NCI-H2107 (cell line): ENCODE data around the gene RALGDS.

Source experiments
- DNase-seq: peaks from one replicate; lab custom pipeline; 2025; lab: John Stamatoyannopoulos, UW

The RALGDS gene

DNA sequence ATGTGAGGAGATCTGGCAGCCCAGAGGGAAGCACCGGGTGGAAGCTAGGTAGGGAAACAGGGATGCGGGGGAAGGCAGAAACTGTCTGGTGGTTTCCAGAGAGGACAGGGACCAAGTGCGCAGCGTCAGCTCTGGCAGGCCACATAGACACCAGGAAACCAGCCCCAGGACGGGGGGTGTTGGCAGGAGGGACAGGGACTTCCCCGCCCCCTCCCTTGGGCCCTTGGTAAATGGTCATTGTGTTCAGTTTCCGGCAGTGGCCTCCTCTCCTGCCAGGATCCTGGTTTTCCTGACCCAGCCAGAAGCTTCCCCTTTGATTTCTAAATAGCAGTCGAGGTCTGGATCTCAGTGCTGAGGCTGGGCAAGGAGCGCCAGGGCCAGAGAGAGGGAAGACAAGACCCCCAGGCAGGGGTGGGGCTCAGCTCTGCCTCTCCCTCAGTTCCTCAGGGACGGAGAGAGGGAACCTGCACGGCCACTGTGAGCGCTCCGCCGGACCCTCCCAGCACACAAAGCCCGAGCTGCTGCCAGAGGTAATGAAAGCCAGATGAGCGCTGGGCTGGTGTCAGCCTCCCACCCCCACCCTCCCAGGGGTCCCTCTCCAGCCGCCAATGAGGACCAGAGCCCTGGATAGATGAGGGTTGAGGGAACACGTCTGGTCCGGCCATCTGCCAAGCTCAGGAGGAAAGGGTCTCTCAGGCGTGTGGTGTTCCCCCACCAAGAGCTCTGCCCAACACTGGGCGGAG lies 1.8 kb downstream of the RALGDS start:
- DNase-seq: no peak

DNA sequence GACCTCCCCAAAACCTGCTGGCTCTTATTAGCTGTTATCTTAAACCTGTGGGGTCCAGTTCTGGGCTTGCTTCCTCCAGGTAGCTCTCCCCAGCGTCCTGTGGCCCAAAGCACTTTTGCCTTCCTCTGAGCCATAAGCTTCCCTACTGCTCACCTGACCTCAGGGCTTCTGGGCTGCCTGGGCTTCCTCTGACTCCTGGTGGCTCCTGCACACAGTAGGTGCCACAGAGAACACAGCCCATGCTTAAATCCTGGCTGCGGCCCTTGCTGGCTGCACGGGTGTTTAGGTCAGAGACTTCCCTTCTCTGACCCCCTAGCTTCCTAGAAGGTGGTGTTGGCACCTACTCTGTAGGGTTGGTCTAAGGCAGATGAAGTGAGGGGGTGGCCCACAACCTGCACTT lies 2.5 kb downstream of the RALGDS start:
- no peak for DNase-seq

DNA sequence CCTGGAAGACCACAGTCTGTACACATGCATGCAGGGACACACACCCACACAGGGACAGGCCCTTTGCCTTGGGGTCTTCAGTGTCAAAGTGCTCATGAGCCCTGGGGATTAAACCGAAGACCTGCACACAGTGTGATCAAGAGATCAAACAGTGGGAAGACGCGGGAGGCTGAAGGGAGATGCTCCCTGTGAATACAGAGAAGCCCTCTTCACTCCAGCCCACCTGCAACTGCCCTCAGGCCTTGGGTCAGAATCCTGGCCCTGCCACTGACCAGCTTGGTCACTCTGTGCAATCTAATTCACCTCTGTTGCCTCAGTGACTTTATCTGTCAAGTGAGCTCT lies 2.9 kb downstream of the RALGDS start:
- DNase-seq: no peak

DNA sequence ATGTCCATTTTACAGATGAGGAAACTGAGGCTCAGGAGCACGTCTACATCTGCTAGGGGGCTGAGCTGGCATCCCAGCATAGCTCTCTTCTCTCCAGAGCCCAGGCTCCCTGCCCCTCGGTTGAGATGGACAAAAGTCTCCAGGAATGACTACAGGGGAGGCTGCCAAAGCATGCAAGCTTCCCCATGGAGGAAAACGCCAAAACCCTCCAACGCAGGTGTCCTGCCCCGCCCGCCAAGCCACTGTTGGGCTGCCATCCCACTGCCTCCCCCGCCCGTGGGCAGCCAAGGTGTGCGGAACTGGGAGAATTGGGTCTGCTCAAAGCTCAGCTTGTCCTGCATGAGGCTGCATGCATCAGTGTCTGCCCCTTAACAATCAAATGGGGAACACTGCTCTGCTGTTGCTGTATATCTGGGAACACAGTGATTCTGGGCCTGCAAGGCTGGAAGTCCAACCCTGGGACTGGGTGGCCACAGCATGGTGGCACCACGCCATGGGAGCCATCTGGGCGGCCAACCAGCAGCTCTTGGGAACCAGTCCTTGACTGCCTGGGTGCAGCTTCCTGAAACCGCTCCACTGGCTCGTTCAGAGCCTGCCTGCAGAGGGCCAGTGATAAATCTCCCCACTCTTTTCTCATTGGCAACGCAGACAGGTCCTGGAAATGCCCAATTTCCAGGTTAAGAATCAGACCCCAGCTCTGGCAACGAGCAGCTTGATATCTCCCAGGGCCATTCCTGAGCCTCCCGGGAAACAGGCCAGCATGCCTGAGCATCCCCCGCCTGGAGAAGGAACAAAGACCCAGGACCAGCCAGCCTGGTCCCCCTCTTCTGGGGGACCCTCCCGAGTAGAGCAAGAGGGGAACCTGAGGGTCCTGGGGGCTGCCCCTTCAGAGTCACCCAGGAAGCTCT lies 3.5 kb downstream of the RALGDS start:
- DNase-seq: no peak

DNA sequence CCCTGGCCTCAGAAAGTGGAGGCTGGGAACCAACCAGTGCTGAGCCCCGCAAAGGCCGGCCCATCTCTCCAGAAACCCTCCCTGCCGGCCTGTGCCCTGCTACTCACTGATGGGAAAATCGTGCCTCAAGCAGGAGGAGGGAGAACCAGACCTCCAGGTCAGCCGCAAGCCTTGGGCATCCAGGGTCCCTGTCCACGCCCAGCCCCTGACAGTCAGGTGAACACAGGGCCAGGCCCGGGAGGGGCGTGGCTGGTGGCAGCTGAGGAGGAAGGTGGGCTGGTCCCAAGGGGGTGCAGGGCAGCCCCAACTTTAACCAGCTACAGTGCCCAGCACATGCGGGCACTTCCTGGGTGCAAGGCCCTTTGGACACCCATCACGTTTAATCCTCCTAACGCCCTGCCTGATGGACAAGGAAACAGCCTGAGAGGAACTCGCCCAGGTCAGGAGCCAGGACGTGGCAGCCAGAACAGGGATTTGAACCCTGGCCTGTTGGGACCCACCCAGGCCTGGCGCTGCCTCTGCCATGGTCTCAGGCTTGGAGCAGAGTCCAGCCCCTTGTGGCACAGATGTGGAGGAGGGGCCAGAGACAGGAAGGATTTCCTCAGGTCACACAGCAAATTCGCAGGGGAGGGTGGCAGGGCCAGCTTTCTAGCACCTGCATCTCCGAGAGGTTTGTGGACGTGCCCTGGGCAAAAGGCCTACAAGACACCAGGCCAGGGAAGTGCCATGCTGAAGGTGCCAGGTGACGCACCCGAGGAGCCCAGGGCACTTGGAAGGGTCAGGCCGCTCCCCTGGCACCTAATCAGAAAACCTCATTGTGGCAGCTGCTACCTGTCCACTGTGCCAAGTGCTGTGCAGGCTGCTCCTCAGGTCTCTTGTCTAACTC lies 4.5 kb downstream of the RALGDS start:
- DNase-seq: no peak

DNA sequence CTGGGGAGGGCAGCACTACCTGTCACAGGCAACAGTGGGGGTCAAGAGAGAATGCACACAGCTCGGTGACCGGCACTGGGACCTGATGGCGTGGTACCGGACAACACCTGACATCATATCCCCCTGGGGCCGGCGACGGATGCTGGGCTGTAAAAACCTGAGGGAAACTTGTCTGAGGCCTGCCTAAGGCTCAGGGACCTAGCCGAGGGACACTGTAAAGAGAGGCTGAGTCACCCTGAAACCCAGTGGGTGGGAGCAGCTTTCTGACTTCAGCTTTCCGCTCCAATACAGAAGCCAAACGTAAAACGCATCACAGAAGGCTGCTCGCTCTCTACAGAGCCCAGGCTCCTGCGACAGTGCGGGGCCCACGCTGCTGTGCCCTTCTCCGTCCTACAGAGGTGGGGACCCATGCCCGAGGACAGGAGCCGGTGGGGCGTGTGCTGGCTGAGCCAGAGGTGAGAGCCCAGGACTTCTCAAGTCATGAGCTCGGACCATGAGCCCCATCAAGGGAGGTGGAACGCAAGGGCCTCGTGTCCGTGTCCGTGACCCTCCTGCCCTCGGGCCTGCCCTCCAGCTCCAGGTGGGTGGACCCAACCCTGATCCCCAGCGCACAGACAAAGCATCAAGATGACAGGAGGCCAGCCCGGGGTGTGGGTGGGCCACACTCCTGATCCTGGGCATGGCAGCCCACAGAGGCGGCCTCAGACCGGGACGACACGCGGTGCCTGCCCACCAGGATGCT lies 5.3 kb downstream of the RALGDS start:
- no peak for DNase-seq

DNA sequence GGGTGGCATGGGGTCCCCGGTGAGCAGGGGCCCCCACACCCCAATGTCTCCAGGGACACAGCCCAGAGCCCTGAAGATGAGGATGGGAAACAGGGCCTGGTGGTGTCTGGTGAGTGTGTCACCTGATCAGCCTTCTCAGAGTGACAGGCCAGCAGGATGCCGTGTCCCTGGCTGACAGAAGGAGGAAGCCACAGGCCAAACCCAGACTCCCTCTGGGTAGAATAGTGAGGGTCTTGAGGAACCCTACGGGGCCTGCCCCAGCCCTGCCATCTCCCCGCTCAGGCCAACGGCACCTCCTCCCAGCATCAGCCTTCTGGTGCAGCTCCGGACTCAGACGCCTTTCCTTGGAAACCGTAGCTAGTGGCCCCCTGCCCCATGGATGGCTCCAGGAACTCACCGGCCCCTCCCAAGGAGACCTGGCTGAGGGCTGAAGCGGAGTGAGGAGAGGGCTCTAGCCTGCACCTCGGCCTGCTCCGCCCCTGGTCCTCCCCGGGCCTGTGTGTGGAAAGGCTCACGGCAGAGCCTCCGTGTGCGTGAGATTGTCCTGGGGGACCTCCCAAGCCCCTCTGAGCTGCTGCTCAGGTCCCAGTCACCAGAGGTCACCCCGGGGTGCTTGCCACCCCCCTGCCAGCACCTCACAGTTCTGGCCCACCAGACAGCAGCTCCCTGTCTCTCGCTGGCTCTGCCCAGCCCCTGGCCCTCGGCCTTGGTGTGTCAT lies 6.0 kb downstream of the RALGDS start:
- DNase-seq: no peak

DNA sequence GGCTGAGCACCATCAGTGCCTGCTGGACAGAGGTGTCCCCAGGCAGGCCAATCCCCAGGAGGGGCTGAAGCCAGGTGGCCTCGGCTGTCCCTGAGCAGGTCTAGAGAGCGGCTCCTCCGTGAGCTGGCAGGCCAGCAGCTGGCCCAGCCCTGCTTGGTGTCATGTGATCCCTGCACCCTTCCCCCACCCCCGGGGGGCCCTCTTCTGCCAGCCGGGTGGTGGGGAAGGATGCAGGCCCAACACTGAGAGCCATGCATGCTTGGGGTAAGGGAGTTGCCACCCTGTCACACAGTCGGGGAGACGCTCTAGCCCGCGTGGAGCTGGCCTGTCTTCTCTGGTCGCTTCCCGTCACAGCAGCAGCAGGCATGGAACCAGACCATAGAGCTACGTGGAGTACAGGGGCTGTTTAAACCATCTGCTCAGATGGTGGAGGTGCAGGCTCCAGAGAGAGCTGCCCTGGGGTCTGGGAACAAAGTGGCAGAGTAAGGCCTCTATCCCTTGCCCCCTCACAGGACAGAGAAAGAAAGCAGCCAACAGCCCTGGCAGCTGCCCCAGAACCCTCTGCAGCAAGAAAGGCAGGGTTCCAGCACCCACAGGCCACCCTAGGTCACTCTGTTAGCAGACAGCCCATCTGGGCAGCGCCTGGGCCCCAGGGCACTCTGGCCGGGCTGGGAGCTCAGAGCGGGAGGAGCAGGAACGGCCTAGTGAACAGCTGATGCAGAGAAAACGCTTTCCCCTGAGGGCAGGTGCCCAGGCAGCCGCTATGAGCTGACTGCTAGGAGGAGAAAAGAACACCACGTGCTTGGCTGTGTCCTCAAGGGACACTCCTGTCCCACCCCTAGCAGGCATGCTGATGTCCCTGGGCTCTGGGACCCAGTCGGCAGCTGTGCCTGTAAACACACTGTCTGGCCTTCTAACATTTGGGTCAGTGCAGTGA lies 6.8 kb downstream of the RALGDS start:
- no peak for DNase-seq

DNA sequence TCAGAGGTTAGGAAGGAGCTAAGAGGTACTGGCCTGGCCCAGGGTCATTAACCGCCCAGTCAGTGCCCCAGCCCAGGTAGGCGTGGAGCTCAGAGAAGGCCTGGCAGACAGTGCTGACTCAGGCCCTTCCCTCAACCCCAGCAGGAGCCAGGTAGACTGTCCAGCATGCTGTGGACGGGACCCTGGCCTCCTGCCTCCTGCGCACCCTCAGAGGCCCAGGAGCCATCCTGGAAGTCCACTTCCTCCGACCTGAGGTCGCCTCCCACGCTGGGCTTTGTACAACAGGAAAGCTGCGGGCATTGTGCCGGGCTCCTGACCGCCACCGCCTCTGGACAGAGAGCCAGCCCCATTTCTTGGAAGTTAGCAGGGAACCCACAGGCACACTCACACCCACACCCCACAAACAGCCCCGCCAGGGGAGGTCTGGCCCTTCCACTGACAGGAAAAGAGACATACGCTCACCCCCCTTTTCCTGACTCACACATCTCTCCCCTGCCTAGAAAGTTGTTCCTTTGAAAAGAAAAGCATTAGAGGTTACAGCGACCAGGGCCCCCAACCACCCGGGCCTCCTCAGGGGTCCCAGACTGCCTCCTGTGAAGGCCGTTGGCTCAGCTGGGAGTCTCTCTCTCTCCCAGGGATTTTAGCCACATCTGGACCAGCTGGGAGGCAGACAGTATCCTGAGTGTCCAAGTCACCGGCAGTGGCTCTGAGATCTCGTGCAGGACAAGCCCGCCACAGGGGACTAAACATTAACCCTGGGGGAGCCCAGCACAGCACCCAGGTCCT lies 7.7 kb downstream of the RALGDS start:
- no peak for DNase-seq

DNA sequence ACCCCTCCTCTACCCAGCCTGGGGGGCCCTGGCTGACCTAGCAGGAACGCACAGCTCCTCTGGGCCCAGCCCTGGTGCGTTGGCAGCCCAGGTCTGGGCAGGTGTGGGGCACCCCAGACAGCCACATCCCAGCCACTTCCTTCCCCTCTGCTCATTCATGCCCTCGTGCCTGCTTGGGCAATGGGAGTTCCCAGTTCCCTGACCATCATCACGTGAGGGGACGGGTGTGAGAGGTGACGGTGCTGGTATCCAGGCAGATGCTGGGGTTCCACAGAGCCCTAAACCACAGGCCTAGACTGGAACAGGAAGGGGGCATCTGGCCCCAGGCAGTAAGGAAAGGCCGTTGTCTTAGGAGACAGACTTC lies 8.4 kb downstream of the RALGDS start:
- no peak for DNase-seq

DNA sequence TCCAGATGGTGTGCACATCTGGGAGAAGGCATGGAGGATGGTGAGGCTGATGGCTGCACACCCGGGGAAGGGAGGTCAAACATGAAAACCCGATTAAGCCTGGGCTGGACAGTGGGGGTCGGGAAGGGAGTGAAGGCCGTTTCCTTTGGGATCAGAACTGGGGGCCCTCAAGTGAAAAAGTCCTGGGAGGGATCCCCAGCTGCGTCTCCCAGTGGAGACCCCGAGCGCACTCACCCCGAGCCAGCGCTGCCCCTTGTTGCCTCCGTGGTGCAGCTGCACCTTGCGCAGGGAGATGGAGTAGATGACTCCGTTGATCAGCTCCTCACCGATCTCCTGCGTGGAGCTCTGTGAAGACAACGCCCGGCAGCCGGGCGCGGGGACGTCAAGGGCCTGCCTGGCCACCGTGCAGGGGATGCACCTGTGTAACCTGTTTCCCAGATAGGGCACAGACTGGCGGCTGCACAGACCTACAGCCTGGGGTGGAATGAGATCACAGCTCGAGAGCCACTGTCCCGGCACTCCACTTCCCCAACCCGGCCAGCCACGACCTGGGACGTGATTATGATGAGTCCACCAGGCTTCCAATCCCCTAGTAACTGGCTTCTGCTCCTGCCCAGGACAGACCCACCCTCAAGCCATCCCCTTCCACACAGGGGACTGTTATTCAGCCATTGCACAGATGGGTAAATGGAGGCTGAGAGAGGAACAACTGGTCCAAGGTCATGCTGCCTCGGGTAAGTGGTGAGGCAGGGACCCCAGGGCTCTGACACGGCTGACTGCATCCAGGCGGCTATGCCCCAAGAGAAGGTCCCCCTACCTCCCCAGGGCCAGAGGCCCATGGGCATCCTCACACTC lies 9.0 kb downstream of the RALGDS start:
- DNase-seq: no peak

DNA sequence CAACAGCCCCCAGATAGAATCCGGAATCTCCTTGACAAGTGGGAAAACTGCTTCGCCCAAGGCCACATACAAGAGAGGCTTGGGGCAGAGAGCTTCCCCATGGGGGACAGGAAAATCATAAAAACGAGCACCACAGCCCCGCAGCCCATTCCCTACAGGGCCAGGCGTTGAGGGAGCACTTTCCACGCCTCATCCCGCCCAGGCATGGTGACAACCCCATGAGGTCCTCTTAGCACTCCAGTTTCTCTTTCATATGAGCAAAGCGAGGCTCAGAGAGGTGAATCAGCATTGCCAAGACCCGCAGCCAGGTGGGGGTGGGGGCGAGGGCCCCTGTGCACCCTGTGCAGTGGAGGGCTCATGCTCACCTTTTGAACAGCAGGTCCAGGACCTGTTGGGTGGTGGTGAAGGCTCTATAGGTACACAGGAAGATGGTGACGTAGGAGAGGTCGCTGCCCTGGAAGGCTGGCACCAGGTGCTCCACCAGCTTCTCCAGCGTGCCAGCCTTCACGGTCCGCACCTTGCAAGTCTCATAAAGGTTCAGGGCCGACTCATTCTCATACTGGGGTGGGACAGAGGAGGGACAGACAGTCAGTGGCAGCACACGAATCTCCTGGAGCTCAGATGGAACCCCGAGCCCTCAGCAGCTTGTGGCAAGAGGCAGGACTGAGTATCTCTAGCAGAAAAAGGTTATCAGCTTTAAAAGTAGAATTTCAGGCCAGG lies 10.9 kb downstream of the RALGDS start:
- no peak for DNase-seq

DNA sequence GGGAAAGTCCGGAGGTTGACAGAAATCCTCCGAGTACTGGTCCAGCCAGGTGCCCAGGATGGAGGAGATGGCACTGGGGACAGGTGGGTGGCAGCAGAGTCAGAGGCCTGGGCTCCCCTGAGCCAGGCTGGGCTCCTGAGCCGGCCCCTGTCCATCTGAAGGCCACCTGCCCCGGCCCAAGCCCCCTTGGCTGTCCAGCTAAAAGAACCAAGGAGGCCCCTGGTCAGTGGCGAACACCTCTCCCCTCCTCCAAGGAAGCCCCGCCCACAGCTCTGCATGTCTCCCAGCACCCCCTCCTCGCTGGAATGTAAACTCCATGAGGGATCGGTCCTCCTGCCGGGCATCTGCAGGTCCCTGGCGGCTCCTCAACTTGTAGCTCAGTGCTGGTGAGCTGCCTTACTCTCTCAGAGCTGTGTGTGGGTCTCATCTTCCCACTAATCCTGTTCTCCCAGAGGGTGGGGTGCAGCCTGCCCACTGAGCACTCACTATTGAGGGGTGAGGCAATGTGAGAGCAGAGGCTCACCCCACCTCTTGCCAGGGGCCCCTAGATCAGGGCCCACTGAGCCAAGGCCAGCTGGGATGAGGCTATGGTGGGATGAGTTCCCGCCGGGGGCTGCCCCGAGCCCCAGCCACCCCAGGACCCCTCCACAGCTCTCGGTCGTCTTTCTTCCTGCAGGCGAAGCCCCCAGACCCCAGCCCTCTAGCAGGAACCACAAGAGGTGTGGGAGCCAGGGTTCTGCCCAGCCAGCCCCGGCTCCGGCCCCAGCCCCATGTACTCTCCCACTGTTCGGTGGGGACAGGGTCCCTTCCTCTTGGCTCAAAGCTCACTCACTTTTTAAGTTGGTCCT lies 12.0 kb downstream of the RALGDS start:
- no peak for DNase-seq

DNA sequence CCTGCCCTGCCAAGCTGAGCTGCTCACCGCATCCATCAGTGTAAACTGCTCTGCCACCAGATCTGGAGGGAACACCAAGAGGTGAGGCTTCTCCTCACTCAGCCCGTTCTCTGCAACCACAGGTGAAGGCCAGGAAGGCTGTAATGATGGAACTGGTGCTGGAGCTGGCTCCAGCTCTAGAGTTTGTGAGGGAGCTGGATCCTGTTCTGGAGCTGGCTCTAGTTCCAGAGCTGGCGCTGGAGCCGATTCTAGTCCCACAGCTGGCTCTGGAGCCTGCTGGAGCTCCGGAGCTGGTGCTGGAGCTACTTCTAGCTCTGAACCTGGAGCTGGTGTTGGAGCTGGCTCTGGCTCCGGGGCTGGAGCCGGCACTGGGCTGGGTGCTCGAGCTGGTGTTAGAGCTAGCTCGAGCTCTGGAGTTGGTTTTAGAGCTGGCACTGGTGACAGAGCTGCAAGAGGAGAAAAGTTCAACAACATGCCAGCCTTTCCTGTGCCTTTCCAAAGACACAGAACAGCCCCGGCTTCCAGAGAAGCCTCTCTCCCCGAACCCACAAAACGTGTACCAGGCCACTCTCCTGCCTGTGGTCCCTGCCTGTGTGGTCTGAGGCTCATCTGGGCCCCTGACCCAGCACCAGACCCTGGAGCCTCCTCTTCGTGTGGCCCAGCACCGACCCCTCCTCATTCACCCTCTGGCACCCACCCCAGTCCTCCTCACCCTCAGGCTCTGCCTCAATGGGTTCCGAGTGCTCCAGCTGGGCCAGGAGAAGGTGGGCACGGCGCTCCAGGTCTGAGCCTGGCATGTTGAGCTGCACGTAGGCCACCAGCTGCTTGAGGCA lies 12.9 kb downstream of the RALGDS start:
- DNase-seq: no peak

DNA sequence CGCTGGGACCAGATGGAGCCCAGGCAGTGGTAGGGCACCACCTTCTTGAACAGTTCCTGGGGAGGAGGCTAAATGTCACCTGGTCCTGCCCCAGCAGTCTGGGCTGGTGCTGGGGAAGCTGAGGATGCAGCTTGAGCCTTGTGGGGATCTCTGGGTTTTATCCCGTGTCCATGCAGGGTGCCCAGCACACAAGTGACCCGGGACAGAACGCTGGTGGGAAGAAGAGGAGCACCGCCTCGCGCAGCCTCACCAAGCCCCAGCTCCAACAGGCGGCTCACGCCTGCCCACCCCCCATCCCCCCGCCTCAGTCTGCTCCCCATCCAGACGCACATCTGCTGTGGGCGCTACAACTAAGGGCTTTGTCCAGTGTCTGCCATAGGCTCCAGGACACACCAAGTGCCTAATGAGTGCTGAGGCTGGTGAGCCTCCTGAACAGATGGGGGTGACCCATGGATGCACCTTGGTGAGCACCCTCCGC lies 13.8 kb downstream of the RALGDS start:
- no peak for DNase-seq
